Upper lobe of left lung (tissue), 4 donors: ENCODE measurements around the gene ACTC1.

Source experiments
- EP300 ChIP-seq, 4 donors: sonication (generic); formaldehyde crosslinking; IDR thresholded peaks; one replicate each; pipeline ENCODE4 v1.5.1; 2017; ENCODE audit warnings: antibody characterized with exemption in 4 of 4, control low read depth in 2 of 4
- POLR2A ChIP-seq, 4 donors: fragments of 450-650 bp; IDR thresholded peaks; one replicate each; pipeline ENCODE4 v1.5.1; 2016 to 2017; ENCODE audit warnings: antibody characterized with exemption in 4 of 4, mild to moderate bottlenecking in 2 of 4
- POLR2AphosphoS5 ChIP-seq, 2 donors: sonication (generic); formaldehyde crosslinking; IDR thresholded peaks; one replicate each; pipeline ENCODE4 v1.5.1; 2017; ENCODE audit warnings: antibody characterized with exemption in 2 of 2
- TF ChIP-seq, protein P1 (sequence below), 6 experiments: fragments of 450-650 bp in 4 of 6; fragments of 200-600 bp in 2 of 6; sonication (generic) in 2 of 6; IDR thresholded peaks; one replicate each; pipeline ENCODE4 v1.5.1; 2016 to 2019; ENCODE audit warnings: antibody characterized with exemption in 6 of 6

DNA sequence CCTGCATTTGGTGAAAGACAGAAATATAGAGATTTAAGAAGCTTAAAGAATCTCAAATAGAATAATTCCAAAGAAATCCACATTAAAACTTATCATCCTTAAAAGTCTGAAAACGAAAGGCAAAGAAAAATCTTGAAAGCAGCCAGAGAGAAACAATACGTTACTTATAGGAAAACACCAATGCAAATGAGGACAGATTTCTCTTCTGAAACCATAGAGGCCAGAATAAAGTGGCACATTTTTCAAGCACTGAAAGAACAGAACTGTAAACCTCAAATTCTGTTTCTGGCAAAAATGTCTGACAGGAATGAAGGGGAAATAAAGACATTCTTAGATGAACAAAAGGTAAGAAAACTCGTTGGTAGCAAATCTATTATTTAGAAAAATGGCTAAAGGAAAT, 13.8 kb upstream of the ACTC1 start:
- TF ChIP-seq, protein P1, sequence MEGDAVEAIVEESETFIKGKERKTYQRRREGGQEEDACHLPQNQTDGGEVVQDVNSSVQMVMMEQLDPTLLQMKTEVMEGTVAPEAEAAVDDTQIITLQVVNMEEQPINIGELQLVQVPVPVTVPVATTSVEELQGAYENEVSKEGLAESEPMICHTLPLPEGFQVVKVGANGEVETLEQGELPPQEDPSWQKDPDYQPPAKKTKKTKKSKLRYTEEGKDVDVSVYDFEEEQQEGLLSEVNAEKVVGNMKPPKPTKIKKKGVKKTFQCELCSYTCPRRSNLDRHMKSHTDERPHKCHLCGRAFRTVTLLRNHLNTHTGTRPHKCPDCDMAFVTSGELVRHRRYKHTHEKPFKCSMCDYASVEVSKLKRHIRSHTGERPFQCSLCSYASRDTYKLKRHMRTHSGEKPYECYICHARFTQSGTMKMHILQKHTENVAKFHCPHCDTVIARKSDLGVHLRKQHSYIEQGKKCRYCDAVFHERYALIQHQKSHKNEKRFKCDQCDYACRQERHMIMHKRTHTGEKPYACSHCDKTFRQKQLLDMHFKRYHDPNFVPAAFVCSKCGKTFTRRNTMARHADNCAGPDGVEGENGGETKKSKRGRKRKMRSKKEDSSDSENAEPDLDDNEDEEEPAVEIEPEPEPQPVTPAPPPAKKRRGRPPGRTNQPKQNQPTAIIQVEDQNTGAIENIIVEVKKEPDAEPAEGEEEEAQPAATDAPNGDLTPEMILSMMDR (IDR thresholded peaks at IDR 0.05): no peak
- no peak for TF ChIP-seq POLR2A (IDR thresholded peaks at IDR 0.05)
- no peak for TF ChIP-seq EP300 (IDR thresholded peaks at IDR 0.05)
- TF ChIP-seq POLR2AphosphoS5 (IDR thresholded peaks at IDR 0.05): no peak
